Activated T-cell treated with anti-CD3 and anti-CD28 coated beads for 24 hours (primary cell): ENCODE data around the gene ZBTB2.
"Not testable (repeated sequence)": the region's sequence is repeated elsewhere in the genome, so short reads cannot be mapped to it uniquely, and the experiment has no call there.

ENCODE experiments used
- DNase-seq: peaks from one replicate; pipeline ENCODE4 v3.0.0-alpha.2; 2020; ENCODE audit warnings: low read depth

ZBTB2 gene

GRCh38 chr6:151327101-151327500, 64.3 kb downstream of the ZBTB2 start:
- no peak for DNase-seq

GRCh38 chr6:151326116-151326825, 65.1 kb downstream of the ZBTB2 start:
- DNase-seq = no peak

- DNase-seq = no peak
Measured at GRCh38 chr6:151325075-151326050, 66.0 kb downstream of the ZBTB2 start.

- no peak for DNase-seq
Measured at GRCh38 chr6:151324488-151324825, 66.9 kb downstream of the ZBTB2 start.

- peak; percentile 60 for DNase-seq
Measured at GRCh38 chr6:151323791-151324487, 67.4 kb downstream of the ZBTB2 start.

GRCh38 chr6:151322570-151322969, 68.8 kb downstream of the ZBTB2 start:
- DNase-seq = no peak

GRCh38 chr6:151321438-151321837, 69.9 kb downstream of the ZBTB2 start:
- DNase-seq = no peak

GRCh38 chr6:151320140-151320539, 71.2 kb downstream of the ZBTB2 start:
- no peak for DNase-seq

GRCh38 chr6:151317995-151318365, 73.4 kb downstream of the ZBTB2 start:
- DNase-seq = no peak

- DNase-seq = no peak
Measured at GRCh38 chr6:151317103-151317994, 74.0 kb downstream of the ZBTB2 start.

- not testable (repeated sequence) for DNase-seq
Measured at GRCh38 chr6:151315661-151316060, 75.7 kb downstream of the ZBTB2 start.
